Nephron (organoid): ENCODE data around the gene PORCN.

Experiments
- H3K27ac Mint-ChIP-seq, 3 experiments: 2 replicates each; pipeline ENCODE4 v1.8.0; 2020; ENCODE audit warnings: mixed read lengths in 3 of 3, mild to moderate bottlenecking in 2 of 3, moderate library complexity in 1 of 3
- H3K27me3 Mint-ChIP-seq: 2 replicates; pipeline ENCODE4 v1.8.0; 2021; ENCODE audit warnings: low read depth, mild to moderate bottlenecking, moderate library complexity, mixed read lengths
- H3K36me3 Mint-ChIP-seq: 2 replicates; pipeline ENCODE4 v1.8.0; 2020; ENCODE audit warnings: low read depth, mixed read lengths
- H3K4me1 Mint-ChIP-seq: 2 replicates; pipeline ENCODE4 v1.8.0; 2020; ENCODE audit warnings: mixed read lengths
- H3K4me3 Mint-ChIP-seq, 3 experiments: 2 replicates each; pipeline ENCODE4 v1.8.0; 2020; ENCODE audit warnings: mild to moderate bottlenecking in 3 of 3, mixed read lengths in 3 of 3, moderate library complexity in 2 of 3
- H3K9me3 Mint-ChIP-seq: 2 replicates; pipeline ENCODE4 v1.8.0; 2020; ENCODE audit warnings: mixed read lengths
- TF ChIP-seq, protein P1 (sequence below), 3 experiments: fragments of 200-600 bp; sonication (generic); IDR thresholded peaks; one replicate each; pipeline ENCODE4 v1.5.0; 2021; ENCODE audit warnings: antibody characterized with exemption in 3 of 3; ENCODE audit not compliant: unreplicated experiment in 3 of 3

Gene PORCN

DNA sequence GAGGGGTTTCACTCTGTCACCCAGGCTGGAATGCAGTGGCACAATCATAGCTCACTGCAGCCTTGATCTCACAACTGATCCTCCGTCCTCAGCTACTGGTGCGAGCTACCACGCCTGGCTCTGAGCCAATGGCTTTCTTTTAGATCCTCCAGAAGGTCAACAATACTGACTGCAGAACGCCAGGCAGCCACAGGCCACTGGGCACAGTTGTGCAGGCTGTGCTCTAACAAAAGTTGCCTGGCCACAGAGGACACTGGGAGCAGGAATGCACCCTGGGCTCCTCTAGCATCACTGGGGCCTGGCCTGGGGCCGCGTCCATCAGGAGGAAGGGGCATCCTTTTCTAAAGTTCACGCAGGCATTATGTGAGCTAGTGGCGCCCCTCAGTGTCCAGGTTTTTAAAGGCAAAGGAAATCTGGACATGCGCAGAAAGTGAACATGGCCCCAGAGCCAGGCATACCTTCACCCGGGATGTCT is 14.9 kb upstream of the PORCN start:
- Mint-ChIP-seq H3K4me1 (no peaks in the 10 kb centered on the region), H3K27me3 (peaks cover 10% of the 10 kb centered on the region), H3K4me3 (no peak overlapping the region), H3K36me3 (no peaks in the 10 kb centered on the region), H3K9me3 (peaks cover 6% of the 10 kb centered on the region), H3K27ac (no peak overlapping the region)
- TF ChIP-seq, protein P1, sequence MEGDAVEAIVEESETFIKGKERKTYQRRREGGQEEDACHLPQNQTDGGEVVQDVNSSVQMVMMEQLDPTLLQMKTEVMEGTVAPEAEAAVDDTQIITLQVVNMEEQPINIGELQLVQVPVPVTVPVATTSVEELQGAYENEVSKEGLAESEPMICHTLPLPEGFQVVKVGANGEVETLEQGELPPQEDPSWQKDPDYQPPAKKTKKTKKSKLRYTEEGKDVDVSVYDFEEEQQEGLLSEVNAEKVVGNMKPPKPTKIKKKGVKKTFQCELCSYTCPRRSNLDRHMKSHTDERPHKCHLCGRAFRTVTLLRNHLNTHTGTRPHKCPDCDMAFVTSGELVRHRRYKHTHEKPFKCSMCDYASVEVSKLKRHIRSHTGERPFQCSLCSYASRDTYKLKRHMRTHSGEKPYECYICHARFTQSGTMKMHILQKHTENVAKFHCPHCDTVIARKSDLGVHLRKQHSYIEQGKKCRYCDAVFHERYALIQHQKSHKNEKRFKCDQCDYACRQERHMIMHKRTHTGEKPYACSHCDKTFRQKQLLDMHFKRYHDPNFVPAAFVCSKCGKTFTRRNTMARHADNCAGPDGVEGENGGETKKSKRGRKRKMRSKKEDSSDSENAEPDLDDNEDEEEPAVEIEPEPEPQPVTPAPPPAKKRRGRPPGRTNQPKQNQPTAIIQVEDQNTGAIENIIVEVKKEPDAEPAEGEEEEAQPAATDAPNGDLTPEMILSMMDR (IDR thresholded peaks at IDR 0.05; ENCODE audit: unreplicated experiment in 3 of 3) = peak; percentile 16 to 43 (median 24)

DNA sequence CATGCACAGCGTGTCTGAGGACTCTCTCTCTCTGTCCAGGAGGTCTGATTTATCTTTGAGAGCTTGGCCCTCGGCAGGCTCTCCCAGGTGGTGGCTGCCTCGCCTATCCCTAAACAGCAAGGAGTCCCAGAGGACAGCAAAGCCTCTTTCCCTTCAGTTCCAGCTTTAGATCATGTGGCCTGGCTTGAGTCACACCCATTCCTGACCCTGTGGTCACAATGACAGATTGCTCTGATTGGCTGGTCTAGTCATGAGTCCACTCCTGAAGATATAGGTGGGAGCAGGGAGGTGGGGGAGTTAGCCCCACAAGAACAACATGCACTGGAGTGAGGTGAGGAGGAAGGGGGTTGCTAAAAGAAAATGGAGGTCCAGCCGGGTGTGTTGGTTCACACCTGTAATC is 12.1 kb upstream of the PORCN start:
- Mint-ChIP-seq H3K9me3 (peaks cover 9% of the 10 kb centered on the region), H3K36me3 (no peaks in the 10 kb centered on the region), H3K27ac (no peak overlapping the region), H3K27me3 (peaks cover 3% of the 10 kb centered on the region), H3K4me3 (no peak overlapping the region), H3K4me1 (no peaks in the 10 kb centered on the region)
- TF ChIP-seq, protein P1 (IDR thresholded peaks at IDR 0.05; ENCODE audit: unreplicated experiment in 3 of 3) = no peak

DNA sequence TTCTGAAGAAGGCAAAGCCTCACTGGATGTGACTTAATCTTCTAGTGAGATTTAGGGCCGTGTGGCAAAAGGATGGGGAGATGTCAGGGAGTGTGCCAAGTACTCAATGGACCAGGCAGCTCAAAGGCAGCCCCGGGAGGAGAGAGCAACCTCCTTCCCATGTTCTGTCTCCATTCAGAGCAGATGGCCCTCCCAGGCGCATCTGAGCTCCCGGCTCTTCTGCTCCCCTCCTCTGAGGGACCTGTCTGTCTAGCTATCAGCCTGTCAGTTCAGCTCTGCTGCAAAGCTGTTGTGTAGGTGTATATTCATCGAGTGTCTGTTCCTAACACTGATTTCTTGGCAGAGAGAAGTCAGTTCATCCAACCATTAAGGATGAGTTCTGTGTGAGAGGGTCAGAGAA is 10.9 kb upstream of the PORCN start:
- no peaks in the 10 kb centered on the region for H3K36me3 Mint-ChIP-seq
- peaks cover 9% of the 10 kb centered on the region for H3K9me3 Mint-ChIP-seq
- no peaks in the 10 kb centered on the region for H3K4me1 Mint-ChIP-seq
- H3K27me3 Mint-ChIP-seq = peaks cover 3% of the 10 kb centered on the region
- H3K4me3 Mint-ChIP-seq = no peak overlapping the region
- TF ChIP-seq, protein P1 (IDR thresholded peaks at IDR 0.05; ENCODE audit: unreplicated experiment in 3 of 3) = no peak
- H3K27ac Mint-ChIP-seq = no peak overlapping the region

DNA sequence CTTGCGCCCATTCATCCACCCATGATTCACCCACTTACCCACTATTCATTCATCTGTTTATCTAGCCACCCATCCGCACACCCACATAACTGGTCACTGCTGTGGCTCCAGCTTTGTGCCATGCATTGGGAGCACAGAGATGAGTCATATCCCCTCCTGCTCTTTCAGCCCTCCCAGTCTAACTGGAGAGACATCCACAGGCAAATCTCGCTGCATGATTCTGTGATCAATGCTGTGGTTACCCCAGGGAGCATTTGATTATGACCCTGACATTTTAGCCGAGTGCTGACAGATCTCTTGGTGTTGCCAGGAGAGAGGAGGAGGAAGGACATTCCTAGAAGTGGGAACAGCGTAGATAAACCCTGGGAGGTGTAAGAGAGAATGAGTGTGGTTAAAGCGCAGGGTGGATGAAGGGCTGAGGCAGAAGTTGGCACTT is 10.4 kb upstream of the PORCN start:
- no peaks in the 10 kb centered on the region for H3K4me1 Mint-ChIP-seq
- H3K27me3 Mint-ChIP-seq = peaks cover 3% of the 10 kb centered on the region

DNA sequence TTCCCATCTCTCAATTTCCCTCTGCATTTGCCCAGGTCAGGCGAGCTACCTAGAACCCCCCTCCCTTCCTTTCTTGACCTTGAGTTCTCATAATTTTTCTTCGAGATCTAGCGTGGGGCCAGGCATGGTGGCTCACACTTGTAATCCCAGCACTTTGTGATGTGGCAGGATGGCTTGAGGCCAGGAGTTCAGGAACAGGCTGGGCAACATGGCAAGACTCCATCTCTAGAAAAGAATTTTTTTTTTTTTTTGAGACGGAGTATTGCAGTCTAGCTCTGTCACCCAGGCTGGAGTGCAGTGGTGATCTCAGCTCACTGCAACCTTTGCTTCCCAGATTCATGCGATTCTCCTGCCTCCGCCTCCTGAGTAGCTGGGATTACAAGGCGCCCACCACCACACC is 4.5 kb upstream of the PORCN start:
- Mint-ChIP-seq H3K4me1 (no peaks in the 10 kb centered on the region), H3K36me3 (no peaks in the 10 kb centered on the region), H3K9me3 (peaks cover 11% of the 10 kb centered on the region)

More for the DNA sequence above, 10.4 kb upstream of the PORCN start:
- Mint-ChIP-seq H3K4me3 (no peak overlapping the region), H3K36me3 (no peaks in the 10 kb centered on the region), H3K9me3 (peaks cover 11% of the 10 kb centered on the region), H3K27ac (no peak overlapping the region)
- TF ChIP-seq, protein P1 (IDR thresholded peaks at IDR 0.05; ENCODE audit: unreplicated experiment in 3 of 3) = no peak

DNA sequence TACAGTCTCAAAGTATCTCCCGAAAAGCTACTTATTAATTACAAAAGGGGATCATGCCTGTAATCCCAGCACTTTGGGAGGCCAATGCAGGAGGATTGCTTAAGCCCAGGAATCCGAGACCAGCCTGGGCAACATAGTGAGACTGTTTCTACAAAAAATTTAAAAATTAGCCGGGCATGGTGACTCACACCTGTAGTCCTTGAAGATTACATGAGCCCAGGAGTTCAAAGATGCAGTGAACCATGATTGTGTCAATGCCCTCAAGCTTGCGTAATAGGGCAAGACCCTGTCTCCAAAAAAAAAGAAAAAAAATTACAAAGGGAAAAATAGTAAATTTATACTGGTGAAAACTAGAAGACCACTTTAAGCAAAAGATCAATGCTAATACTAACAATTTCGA is 3.3 kb upstream of the PORCN start:
- TF ChIP-seq, protein P1 (IDR thresholded peaks at IDR 0.05; ENCODE audit: unreplicated experiment in 3 of 3) = no peak
- Mint-ChIP-seq H3K4me1 (no peaks in the 10 kb centered on the region), H3K27me3 (no peaks in the 10 kb centered on the region), H3K36me3 (no peaks in the 10 kb centered on the region), H3K27ac (no peak overlapping the region), H3K4me3 (no peak overlapping the region), H3K9me3 (peaks cover 12% of the 10 kb centered on the region)

More for the DNA sequence above, 4.5 kb upstream of the PORCN start:
- Mint-ChIP-seq H3K27me3 (no peaks in the 10 kb centered on the region), H3K4me3 (no peak overlapping the region), H3K27ac (no peak overlapping the region)
- TF ChIP-seq, protein P1 (IDR thresholded peaks at IDR 0.05; ENCODE audit: unreplicated experiment in 3 of 3) = no peak
